ENCODE data around the gene PCK2.

Gene PCK2

DNA sequence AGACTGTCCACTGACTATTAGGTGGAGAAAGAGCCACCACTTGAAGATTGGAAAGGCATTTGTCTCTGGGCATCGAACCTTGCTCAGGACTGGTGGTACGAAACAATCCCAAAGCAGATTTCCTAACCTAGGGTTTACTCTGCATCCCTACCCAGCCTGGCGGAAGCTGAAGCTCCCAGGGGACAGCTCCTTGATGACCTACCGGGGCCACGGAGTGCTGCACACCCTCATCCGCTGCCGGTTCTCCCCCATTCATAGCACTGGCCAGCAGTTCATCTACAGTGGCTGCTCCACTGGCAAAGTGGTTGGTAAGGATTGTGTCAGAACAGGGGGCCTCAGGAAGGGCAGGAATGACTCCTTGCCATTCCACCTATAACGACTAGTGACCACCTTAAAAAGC lies 27.1 kb downstream of the PCK2 start:
- DNase-seq: no peak

DNA sequence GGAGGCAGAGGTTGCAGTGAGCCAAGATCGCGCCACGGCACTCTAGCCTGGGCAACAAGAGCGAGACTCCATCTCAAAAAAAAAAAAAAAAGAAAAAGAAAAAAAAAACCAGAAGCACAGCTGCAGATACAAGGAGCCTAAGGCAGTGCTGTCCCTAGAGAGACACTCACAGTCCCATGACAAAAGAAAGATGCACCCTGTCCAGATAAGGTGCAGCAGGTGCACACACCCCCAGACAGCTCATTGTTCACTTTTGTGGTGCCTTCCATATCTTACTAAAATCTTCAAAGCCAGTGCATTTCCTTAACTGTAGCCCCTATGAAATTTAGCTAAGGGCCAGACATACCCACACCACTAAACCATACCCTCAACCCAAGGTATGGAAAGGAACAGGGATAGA lies 28.3 kb downstream of the PCK2 start:
- DNase-seq: no peak

DNA sequence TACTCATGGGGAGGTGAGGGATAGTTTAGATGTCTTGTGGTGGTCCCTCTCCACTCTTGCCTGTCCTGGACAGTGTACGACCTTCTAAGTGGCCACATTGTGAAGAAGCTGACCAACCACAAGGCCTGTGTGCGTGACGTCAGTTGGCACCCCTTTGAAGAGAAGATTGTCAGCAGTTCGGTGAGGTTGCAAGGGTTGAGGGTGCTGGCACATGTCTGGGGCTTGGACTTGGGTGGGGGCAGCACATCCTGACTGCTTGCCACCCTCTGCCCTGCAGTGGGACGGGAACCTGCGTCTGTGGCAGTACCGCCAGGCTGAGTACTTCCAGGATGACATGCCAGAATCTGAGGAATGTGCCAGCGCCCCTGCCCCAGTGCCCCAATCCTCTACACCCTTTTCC lies 28.8 kb downstream of the PCK2 start:
- DNase-seq: no peak

DNA sequence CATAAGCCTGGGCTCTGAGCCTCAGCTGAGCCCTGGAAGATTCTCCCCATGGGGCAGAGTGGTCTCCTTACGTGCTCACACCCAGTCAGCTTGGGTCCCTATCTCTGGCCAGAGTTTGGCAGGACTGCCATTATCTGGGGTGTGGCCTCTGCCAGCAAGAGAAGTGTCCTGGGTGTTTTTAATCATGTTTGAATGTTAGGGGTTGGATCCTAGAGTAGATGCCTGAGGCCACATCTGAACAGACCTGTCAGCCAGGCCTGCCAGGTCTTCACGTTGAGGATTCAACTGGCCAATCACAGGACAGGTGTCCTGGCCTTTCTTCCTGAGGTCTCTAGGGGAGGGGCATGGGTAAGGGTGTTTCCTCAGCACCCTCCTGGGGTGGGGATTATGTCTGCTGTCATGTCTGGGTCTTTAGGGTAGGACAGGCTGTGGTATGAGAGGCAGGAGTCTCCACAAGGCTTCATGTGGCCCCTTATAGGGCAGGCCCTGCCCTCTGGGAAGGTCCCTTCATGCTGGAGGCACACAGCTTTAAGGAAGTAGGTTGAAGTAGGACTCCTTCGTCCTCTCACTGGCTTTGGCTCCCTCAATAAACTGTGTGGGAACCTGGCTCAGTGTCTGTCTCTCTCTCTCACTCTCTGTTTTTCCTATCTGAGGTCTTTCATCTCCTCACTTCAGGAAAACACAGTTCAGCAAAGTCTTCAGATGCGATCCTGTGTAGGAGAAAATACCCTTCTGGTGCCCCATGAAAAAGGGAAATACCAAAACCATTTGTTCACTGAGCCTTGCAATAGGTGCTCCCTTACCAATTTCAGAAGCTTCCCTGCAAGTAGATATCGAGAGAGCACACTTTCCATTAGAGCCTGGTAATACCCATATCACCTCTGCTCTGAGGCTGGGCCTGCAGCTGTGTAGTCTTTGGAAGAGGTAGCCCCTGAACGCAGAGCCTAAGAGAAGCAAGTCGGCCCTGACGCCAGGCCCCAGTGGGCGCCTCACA lies 29.6 kb downstream of the PCK2 start:
- no peak for DNase-seq

DNA sequence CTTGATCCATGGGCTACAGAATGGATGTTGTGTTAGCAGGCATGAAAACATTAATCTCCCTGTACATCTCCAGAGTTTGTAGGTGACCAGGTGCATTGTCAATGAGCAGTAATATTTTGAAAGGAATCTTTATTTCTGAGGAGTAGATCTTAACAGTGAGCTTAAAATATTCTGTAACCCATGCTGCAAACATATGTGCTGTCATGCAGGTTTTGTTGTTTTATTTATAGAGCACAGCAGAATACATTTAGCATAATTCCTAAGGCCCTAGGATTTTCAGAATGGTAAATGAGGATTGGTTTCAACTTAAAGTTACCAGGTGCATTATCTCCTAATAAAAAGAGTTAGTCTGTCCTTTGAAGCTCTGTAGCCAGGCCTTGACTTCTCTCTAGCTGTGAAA lies 32.8 kb downstream of the PCK2 start:
- DNase-seq: no peak

DNA sequence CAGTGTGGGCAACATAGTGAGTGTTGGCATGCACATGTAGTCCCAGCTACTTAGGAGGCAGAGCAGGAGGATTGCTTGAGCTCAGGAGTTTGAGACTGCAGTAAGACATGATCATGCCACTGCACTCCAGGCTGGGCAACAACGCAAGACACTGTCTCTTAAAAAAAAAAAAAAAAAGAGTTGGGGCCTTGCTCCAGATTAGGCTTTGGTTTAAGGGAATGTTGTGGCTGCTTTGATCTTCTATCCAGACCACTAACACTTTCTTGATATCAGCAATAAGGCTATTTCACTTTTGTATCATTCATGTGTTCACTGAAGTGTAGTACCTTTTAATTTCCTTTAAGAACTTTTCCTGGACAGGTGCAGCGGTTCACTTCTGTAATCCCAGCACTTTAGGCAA lies 33.6 kb downstream of the PCK2 start:
- DNase-seq: no peak

DNA sequence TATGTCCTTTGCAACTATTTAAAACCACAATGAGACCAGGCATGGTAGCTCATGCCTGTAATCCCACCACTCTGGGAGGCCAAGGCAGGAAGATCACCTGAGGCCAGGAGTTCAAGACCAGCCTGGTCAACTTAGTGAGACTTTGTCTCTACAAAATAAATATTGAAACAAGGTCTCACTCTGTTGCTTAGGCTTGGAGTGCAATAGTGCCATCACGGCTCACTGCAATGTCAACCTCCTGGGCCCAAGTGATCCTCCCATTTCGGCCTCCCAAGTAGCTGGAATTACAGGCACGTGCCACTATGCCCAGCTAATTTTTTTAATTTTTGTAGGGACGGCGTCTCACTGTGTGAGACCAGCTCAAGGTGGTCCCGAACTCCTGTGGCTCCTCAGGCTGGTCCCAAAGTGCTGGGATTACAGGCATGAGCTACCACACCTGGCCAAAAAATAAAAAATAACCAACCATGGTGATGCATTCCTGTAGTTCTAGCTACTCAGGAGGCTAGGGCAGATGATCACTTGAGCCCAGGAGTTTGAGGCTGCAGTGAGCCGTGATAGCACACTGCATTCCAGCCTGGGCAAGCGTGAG lies 35.4 kb downstream of the PCK2 start:
- DNase-seq: no peak

DNA sequence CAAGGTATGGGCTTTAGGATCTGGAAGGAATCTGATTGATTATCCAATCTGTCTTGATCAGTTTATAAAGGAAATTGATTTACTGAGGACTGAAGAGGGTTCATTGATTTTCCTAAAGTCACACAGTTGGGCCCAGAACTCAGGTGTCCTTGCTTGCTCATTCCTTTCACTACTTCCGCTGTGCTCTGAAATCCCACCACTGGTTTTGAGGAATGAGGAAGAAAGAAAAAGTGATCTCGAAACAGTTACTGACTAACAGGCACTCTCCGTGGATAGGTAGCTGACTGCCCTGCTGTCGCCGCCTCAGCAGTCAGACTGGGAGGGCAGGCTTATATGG lies 36.2 kb downstream of the PCK2 start, which contains the start of gene FITM1:
Gene FITM1 (plus strand): TSS at position 280 of the 337 bp plus-strand sequence. CDS start 905 bp downstream, outside the sequence.
- DNase-seq: no peak

DNA sequence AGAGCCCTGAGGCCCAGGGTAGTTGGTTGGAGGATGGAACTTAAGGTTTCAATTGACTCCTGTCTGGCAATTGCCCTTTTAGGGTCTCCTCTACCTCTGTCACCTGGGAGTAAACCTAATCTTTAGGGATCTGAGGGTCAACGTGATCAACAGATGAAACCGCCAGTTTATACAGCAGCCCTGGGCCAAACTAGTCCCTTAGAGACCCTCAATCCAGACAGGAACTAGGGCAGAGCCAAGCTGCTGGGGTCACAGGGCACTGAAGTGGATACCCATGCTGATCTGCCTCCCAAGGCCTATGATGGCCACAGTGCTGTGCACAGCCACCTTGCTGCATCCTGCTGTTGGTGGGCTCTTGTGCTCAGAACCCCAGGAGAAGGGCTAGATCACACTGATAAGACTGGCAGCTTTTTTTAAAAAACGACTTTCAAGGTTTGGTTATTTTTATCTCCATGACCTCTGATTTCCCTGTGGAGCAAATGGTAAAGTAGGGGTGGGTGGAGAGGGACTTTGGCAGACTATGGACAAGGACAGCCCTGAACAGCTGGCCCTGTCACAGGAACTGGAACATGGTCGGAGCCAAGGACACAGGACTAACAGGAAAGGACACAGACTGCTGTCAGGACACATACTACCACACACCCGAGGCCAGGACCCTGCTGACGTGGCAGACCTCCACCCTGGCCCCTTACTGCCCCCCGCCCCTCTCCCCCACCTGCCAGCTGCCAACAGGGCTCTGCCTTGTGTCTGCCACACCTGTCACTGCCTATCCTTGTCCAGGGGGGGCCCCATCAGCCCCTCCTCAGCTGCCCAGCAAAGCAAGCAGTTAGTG lies 36.8 kb downstream of the PCK2 start:
- no peak for DNase-seq

DNA sequence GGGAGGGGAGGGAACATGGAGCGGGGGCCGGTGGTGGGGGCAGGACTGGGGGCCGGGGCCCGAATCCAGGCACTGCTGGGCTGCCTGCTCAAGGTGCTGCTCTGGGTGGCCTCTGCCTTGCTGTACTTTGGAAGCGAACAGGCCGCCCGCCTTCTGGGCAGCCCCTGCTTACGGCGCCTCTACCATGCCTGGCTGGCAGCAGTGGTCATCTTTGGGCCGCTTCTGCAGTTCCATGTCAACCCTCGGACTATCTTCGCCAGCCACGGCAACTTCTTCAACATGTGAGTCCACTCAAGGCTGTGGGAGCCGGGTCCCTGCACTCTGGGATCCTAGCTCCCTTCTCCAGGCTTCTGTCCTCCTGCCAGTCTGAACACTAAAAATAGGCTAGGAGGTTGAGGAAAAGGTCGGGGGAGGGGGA lies 37.4 kb downstream of the PCK2 start:
- no peak for DNase-seq

DNA sequence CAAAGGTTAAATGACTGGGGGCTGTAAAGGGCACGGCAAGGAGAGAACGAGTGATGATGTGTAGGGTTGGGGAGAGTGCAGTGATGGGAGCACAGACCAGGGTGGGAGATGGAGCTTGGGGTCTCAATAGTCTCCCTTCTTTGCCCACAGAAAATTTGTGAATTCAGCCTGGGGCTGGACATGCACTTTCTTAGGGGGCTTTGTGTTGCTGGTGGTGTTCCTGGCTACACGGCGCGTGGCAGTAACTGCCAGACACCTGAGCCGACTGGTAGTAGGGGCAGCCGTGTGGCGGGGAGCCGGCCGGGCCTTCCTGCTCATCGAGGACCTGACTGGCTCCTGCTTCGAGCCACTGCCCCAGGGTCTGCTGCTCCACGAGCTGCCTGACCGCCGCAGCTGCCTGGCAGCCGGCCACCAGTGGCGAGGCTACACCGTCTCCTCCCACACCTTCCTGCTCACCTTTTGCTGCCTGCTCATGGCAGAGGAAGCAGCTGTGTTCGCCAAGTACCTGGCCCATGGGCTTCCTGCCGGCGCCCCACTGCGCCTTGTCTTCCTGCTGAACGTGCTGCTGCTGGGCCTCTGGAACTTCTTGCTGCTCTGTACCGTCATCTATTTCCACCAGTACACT lies 38.1 kb downstream of the PCK2 start:
- DNase-seq: no peak

DNA sequence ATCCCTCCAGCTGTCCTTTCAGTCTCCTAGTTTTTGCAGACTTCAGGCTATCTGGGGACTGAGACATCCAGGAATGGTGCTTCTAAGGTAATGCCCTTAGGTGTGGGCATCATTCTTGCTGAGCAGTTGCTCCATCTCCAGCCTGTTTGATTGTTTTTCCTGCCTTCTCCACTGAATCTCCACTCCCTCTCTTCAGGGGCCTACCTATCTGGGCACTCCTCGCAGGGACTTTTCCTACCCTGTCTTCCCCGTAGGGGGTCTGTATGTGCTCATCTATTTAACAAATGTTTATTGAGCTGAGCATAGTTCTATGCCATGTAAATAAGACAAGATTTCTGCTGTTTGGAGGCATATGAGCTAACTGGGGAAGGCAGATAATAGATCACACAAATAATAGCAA lies 38.9 kb downstream of the PCK2 start:
- no peak for DNase-seq

DNA sequence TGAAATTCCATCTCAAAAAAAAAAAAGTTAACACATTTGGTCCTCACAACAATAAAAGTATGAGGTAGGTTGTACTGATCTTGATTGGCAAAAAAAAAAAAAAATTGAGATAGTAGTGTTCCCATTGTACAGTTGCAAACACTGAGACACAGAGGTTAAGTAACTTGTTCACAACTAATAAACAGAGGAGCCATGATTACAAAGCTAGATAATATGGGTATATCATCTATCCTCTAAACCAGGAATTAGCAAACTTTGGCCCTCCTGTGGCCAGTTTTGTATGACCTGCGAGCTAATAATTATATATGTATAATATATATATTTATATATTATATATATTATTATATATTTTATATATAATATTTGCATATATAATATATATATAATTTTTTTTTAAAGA lies 39.6 kb downstream of the PCK2 start:
- no peak for DNase-seq

DNA sequence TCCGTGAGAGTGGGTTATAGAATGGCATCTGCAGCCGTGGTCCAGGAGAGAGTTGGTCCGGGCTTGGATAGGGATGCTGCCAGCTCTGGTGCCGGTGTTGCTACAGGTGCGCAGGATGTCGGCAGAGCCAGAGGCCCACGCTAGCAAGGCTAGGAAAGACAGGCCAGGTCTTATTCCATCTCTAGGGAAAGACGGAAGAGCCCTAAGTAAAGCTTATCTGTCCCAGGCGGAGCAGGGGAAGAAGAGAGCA lies 41.4 kb downstream of the PCK2 start:
- DNase-seq: no peak

DNA sequence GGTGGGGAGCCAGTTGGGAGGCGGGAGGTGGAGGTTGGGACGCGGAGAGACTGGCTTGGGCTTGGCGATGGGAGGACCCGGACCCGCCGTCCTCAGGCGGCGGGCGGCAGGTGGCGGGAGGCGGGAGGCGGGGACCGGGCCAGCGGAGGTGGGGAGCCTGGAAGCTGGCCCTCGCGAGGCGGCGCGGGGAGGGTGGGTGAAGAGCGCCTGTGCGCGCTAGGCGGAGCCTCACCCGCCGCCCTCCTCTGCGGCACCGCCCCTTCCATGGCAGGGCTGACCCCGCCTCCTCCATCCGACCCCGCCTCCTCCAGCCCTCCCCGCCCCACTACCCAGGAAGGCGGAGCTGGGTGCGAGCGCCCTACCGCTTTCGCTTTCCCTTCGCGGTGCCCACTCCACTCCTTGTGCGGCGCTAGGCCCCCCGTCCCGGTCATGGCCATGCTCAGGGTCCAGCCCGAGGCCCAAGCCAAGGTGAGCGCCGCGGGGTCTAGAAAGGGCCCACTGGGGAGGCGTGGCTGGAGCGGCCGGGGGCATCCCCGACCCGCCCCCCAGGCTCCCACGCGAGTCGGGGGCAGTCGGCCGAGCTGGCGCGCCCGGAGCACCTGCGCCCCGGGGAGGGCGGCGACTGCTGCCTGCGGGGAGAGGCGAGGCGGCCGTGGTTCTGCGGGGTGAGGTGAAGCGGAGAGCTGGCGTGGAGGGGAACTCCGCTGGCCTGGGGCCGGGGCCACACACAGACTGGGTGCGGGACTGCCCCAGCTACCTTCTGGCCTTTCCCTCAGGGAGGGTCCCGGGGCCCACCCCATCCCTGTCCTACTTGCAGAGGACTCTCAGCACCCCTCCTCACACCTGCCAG lies 41.9 kb downstream of the PCK2 start, which contains the start of gene PSME1:
Gene PSME1 (plus strand): TSS at position 361 of the 850 bp plus-strand sequence. CDS start 69 bp downstream, at position 430.
- peak; percentile 73 for DNase-seq

DNA sequence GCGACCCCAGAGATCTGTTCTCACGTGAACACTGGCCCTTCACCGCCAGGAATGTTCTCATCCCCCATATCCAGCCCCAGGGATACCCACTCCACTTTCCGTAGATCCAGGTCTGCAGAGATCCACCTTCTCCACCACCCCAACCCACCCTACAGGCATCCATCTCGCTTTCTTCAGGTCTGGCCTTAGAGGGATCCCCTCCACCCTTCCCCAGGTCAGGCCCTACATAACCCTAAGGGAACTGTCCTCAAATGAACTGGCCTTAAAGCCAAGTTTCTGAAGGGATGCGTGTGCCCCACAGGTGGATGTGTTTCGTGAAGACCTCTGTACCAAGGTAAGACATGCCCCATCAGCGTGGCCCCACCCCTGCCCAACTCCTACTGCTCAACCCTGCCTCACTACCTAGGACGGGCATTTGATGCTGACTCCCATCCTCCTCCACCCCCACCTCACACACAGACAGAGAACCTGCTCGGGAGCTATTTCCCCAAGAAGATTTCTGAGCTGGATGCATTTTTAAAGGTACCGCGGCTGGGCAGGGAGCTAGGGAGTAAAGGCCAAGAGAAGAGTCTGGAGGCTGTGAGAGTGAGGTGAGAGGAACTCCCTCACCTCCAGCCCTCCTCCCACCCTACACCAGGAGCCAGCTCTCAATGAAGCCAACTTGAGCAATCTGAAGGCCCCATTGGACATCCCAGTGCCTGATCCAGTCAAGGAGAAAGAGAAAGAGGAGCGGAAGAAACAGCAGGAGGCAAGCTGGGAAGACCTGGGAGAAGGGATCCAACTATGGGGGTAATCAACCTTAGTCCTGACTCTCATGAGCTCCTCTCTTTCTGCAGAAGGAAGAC lies 42.8 kb downstream of the PCK2 start:
- DNase-seq: no peak

DNA sequence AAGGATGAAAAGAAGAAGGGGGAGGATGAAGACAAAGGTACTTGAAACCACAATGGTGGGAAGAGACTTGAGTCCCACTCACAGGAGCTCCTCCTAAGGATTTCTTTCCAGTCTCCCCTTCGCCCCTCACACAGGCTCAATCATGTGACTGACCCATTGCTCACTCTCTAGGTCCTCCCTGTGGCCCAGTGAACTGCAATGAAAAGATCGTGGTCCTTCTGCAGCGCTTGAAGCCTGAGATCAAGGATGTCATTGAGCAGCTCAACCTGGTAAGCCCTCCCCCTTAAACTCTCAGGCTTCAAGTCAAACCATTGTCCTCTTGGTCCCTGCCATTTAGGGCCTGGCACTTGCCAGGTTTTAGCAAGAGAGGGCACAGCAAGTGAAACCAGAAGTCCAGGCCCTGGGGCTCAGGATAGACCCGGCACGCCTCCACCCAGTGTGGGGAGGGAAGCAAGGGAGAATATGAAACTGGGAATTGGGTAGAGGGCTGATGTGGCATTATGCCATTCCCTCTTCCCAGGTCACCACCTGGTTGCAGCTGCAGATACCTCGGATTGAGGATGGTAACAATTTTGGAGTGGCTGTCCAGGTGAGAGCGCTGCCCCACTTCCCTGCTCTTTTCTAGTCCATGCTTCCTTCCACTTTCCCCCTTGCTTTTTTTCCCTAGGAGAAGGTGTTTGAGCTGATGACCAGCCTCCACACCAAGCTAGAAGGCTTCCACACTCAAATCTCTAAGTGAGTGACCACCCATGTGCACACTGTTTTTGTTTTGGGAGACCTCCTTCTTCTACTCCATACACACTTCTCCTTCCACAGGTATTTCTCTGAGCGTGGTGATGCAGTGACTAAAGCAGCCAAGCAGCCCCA lies 43.7 kb downstream of the PCK2 start:
- DNase-seq: no peak

DNA sequence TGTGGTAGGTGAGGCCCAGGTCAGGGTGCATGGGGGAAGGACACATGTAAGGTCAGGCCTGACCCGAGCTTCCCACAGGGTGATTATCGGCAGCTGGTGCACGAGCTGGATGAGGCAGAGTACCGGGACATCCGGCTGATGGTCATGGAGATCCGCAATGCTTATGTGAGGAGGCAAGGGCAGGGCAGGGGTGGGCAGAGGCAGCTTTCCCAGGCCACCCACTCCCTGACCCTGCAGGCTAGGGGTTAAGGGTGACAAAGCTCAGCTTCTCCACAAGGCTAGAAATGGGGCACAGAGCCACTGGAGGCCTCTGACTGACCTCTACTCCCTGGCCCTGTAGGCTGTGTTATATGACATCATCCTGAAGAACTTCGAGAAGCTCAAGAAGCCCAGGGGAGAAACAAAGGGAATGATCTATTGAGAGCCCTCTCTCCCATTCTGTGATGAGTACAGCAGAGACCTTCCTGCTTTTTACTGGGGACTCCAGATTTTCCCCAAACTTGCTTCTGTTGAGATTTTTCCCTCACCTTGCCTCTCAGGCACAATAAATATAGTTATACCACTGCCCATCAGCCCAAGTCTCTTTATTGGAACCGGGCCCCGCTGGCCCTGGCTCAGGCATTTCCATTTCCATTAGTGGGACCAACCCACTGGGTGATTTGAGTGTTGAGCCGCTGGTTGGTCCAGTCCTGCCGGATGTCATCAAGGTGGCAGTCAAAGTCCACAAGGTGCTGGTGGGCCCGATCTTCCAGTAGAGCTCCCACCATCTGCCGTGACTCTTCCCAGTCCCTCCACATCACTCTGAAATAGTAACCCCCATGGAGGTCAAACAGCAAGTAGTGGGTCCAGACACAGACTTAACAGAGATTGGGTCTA lies 44.5 kb downstream of the PCK2 start:
- DNase-seq: no peak

DNA sequence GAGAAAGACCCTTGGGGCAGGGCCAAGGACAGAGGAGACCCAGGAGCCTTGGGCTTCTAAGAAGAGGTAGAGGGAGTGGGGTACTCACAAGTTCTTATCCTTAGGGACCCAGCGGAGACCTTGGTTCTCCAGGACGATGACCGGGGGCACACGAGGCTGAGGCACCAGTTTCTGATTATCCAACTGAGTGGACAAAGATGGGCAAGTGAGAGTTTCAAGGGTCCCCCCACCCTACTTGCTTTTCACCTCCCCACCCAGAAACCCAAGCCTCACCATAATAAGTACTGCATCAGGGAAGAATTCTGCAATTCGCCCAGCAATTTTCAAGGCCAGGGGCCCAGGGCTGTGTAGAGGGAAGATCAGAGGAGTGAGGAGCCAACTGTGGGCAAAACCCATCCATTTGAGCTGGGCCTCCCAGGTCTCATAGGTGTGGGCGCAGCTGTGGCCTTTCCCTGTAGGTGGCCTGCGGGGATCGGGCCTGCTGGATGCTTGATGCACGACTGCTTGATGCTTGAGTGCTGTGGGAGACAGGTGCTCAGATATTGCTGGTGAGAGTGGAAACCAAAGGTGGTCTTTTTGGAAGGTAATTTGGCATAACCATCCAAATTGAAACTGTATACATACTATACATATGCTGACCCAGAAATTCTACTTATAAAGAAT lies 45.3 kb downstream of the PCK2 start:
- DNase-seq: no peak

Measured in NCI-H1048 (cell line).